Mesenchymal stem cell (in vitro differentiated cells and primary cell): ENCODE data around the gene INPP5A.

Experiments used
- DNase-seq: peaks from one replicate; pipeline ENCODE4 v3.0.0-alpha.2; 2013
- H2AFZ ChIP-seq: one replicate; pipeline ENCODE4 v1.6.1; 2013; ENCODE audit warnings: low read depth, mild to moderate bottlenecking, control low read depth, inconsistent platforms, low read length, moderate library complexity
- H2AK5ac ChIP-seq: 2 replicates; pipeline ENCODE4 v1.6.1; 2013; ENCODE audit warnings: low read length, moderate library complexity, mild to moderate bottlenecking, inconsistent platforms; ENCODE audit not compliant: severe bottlenecking
- H2BK120ac ChIP-seq: one replicate; pipeline ENCODE4 v1.6.1; 2013; ENCODE audit warnings: low read depth, mild to moderate bottlenecking, inconsistent platforms, low read length, moderate library complexity
- H2BK12ac ChIP-seq, 2 experiments: one replicate each; pipeline ENCODE4 v1.6.1; 2013; ENCODE audit warnings: inconsistent platforms in 2 of 2, low read length in 2 of 2, mild to moderate bottlenecking in 2 of 2, moderate library complexity in 2 of 2, control low read depth in 1 of 2
- H2BK15ac ChIP-seq: one replicate; pipeline ENCODE4 v1.6.1; 2013; ENCODE audit warnings: mild to moderate bottlenecking, low read depth, inconsistent platforms; ENCODE audit not compliant: poor library complexity, severe bottlenecking
- H2BK5ac ChIP-seq: 2 replicates; pipeline ENCODE4 v1.6.1; 2013; ENCODE audit warnings: low read depth, mild to moderate bottlenecking, low read length, control low read depth, inconsistent platforms; ENCODE audit not compliant: poor library complexity, severe bottlenecking
- H3K14ac ChIP-seq, 2 experiments: one replicate each; pipeline ENCODE4 v1.6.1; 2013; ENCODE audit warnings: inconsistent platforms in 2 of 2, low read length in 2 of 2, control low read depth in 1 of 2, mild to moderate bottlenecking in 1 of 2, moderate library complexity in 1 of 2
- H3K18ac ChIP-seq, 2 experiments: one replicate each; pipeline ENCODE4 v1.6.1; 2013; ENCODE audit warnings: inconsistent platforms in 2 of 2, low read length in 2 of 2, control low read depth in 1 of 2, low read depth in 1 of 2, mild to moderate bottlenecking in 1 of 2
- H3K23ac ChIP-seq, 2 experiments: one replicate each; pipeline ENCODE4 v1.6.1; 2013; ENCODE audit warnings: inconsistent platforms in 2 of 2, low read length in 2 of 2, mild to moderate bottlenecking in 2 of 2, moderate library complexity in 2 of 2, control low read depth in 1 of 2
- H3K27ac ChIP-seq: 2 replicates; pipeline ENCODE4 v1.5.1; 2013; ENCODE audit warnings: mild to moderate bottlenecking, moderate library complexity, low read length, control low read depth, inconsistent platforms; ENCODE audit not compliant: poor library complexity, severe bottlenecking
- H3K27me3 ChIP-seq, 2 experiments: 2 replicates each; pipeline versions ENCODE4 v1.6.1 to v1.7.0; 2013; ENCODE audit warnings: low read length in 2 of 2, mild to moderate bottlenecking in 2 of 2, moderate library complexity in 2 of 2, control low read depth in 1 of 2, inconsistent platforms in 1 of 2; ENCODE audit not compliant: control insufficient read depth in 1 of 2, insufficient read depth in 1 of 2
- H3K36me3 ChIP-seq, 2 experiments: 2 replicates each; pipeline versions ENCODE4 v1.6.1 to v1.7.0; 2013; ENCODE audit warnings: low read length in 2 of 2, control low read depth in 1 of 2, inconsistent platforms in 1 of 2, low read depth in 1 of 2, mild to moderate bottlenecking in 1 of 2; ENCODE audit not compliant: insufficient read depth in 2 of 2, control insufficient read depth in 1 of 2
- H3K4ac ChIP-seq, 2 experiments: one replicate each; pipeline ENCODE4 v1.6.1; 2013; ENCODE audit warnings: inconsistent platforms in 2 of 2, low read length in 2 of 2, mild to moderate bottlenecking in 2 of 2, moderate library complexity in 2 of 2, control low read depth in 1 of 2, low read depth in 1 of 2
- H3K4me1 ChIP-seq: 2 replicates; pipeline ENCODE4 v1.6.1; 2013; ENCODE audit warnings: low read depth, low read length, control low read depth; ENCODE audit not compliant: control insufficient read depth, insufficient read depth
- H3K4me2 ChIP-seq: 2 replicates; pipeline ENCODE4 v1.6.1; 2013; ENCODE audit warnings: low read length, mild to moderate bottlenecking, inconsistent platforms; ENCODE audit not compliant: poor library complexity, severe bottlenecking
- H3K4me3 ChIP-seq, 2 experiments: 2 replicates each; pipeline versions ENCODE4 v1.5.1 to v1.7.0; 2013; ENCODE audit warnings: low read length in 2 of 2, mild to moderate bottlenecking in 2 of 2, control low read depth in 1 of 2, low read depth in 1 of 2; ENCODE audit not compliant: insufficient read depth in 1 of 2
- H3K79me1 ChIP-seq: replicated peaks from 2 replicates; pipeline ENCODE4 v1.6.1; 2013; ENCODE audit warnings: mild to moderate bottlenecking, control low read depth, low read length, inconsistent platforms; ENCODE audit not compliant: poor library complexity, severe bottlenecking
- H3K9ac ChIP-seq: 2 replicates; pipeline ENCODE4 v1.7.0; 2013; ENCODE audit warnings: mild to moderate bottlenecking, low read length, moderate library complexity
- H3K9me3 ChIP-seq: 2 replicates; pipeline ENCODE4 v1.7.0; 2013; ENCODE audit warnings: mild to moderate bottlenecking, low read length; ENCODE audit not compliant: control insufficient read depth
- H4K8ac ChIP-seq: one replicate; pipeline ENCODE4 v1.6.1; 2013; ENCODE audit warnings: inconsistent platforms, mild to moderate bottlenecking, low read length, moderate library complexity
- H4K91ac ChIP-seq: one replicate; pipeline ENCODE4 v1.6.1; 2013; ENCODE audit warnings: mild to moderate bottlenecking, low read length, inconsistent platforms
- WGBS: methylation state at CpG from one replicate; pipeline ENCODE4 v1.1.7; 2013; ENCODE audit warnings: mixed read lengths; 5-methylcytosine and 5-hydroxymethylcytosine counted together

The INPP5A gene

DNA sequence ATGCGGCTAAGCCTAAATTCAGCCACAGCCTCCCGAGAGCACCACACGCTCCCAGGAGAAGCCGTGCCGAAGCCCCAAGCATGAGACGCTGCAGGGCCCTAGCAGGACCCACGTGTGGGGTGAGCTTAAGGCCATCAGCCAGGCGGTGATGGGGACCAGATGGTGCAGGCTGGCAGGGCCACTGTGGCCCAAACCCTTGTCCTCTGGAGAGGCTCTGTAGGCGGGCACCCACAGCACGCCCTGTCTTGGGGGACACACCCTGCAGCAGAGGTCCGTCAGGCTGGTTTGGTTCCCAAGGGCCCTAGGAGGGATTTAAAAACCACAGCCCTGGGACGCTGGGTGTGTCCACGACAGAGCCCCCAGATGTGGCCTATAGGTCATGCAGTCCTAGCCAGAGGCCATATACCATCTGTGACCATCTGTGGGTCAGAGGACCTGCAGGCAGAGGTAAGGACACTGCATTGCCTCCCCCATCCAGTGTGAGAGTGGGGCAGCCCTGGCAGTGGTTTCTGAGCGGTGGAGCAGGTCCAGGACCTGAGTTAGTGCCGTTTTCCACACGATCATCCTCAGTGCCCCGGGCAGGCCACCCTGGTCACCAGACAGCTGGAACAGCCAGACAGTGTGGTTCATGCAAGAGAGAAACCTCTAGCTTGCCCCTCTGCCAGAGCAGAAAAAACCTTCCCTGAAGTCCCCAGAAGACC is 39.6 kb upstream of the INPP5A start:
- no peak overlapping the region for H3K4me2 ChIP-seq
- WGBS, result 88% methylated on average over 17 of the region's 17 CpGs
- no peak overlapping the region for H2BK120ac ChIP-seq
- H3K14ac ChIP-seq, result peak overlapping the region in 1 of 2 experiments; percentile 23
- H2BK15ac ChIP-seq, result no peak overlapping the region
- H3K27me3 ChIP-seq, result peaks cover 73 to 92% of the 10 kb centered on the region in 2 experiments
- no peak for DNase-seq
- H3K9ac ChIP-seq, result no peak overlapping the region
- H3K4me1 ChIP-seq, result peaks cover 7% of the 10 kb centered on the region
- no peak overlapping the region for H4K8ac ChIP-seq
- no peak overlapping the region for H2BK5ac ChIP-seq
- no peak overlapping the region for H3K4me3 ChIP-seq
- H3K79me1 ChIP-seq, result no peaks in the 10 kb centered on the region
- H2AK5ac ChIP-seq, result no peak overlapping the region
- no peaks in the 10 kb centered on the region for H3K9me3 ChIP-seq
- H3K4ac ChIP-seq, result no peak overlapping the region
- H2AFZ ChIP-seq, result no peak overlapping the region
- no peak overlapping the region for H3K18ac ChIP-seq
- H4K91ac ChIP-seq, result no peak overlapping the region
- no peaks in the 10 kb centered on the region for H3K36me3 ChIP-seq
- no peak overlapping the region for H2BK12ac ChIP-seq
- no peak overlapping the region for H3K23ac ChIP-seq
- no peak overlapping the region for H3K27ac ChIP-seq

DNA sequence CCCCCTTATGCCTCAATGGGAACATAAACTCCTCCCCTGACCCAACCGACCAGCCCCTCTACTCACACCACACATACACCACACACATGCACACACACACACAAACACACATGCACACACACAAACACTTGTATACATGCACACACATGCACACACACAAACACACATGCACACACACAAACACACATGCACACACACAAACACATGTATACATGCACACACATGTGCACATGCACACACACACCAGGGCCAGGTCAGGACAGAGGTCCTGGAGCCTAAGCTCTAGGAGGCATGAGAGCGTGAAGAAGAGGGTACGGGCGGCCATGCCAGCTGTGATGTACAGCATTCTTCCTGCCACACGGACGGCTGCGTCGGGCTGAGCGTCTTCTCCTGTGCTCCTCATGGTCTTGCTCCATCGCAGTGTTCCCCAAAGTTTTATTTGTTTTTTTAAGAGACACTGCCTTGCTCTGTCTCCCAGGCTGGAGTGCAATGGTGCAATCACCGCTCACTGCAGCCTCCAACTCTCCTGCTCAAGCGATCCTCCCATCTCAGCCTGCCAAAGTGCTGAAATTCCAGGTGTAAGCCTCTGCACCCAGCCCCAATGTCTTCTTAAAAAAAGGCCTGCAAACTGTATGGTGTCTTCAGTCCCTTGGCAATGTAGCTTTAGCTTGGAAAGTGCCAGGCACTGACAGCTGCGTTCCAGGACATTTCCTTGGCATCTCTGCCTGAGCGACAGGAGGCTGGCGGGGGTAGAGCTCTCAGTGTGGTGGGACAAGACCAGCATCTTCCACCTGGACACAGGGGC is 38.8 kb upstream of the INPP5A start:
- Histone ChIP-seq H3K4ac (no peak overlapping the region), H3K9ac (no peak overlapping the region), H3K79me1 (no peaks in the 10 kb centered on the region), H3K27me3 (peaks cover 73 to 92% of the 10 kb centered on the region in 2 experiments), H3K9me3 (no peaks in the 10 kb centered on the region), H3K18ac (no peak overlapping the region), H2AFZ (no peak overlapping the region), H3K4me1 (peaks cover 7% of the 10 kb centered on the region), H3K14ac (no peak overlapping the region), H2BK120ac (no peak overlapping the region), H2BK12ac (no peak overlapping the region), H4K8ac (no peak overlapping the region), H4K91ac (no peak overlapping the region), H2BK15ac (no peak overlapping the region), H3K23ac (no peak overlapping the region), H3K36me3 (no peaks in the 10 kb centered on the region), H2AK5ac (no peak overlapping the region), H3K4me3 (no peak overlapping the region), H3K27ac (no peak overlapping the region), H2BK5ac (no peak overlapping the region), H3K4me2 (no peak overlapping the region)
- 87% methylated on average over 15 of the region's 15 CpGs for WGBS
- no peak for DNase-seq

DNA sequence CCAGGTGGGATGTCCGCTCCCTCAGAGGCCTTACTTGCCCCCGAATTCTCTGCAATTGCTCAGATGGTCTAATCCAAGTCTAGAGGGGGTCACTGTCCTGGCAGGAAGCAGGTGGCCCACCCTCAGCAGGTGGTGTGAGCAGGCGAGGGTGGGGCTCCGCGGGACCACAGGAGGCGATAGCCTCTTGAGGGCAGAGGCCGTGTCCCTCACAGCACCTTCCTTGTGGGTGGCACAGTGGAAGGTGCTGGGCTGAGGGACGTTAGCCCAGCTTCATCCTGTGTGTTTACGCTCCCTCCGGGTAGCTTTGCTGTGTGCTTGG is 38.3 kb upstream of the INPP5A start:
- WGBS, result 82% methylated on average over 10 of the region's 10 CpGs
- Histone ChIP-seq H3K23ac (no peak overlapping the region), H4K91ac (no peak overlapping the region), H2BK12ac (no peak overlapping the region), H3K9me3 (no peaks in the 10 kb centered on the region), H2BK5ac (no peak overlapping the region), H3K79me1 (no peaks in the 10 kb centered on the region), H3K27me3 (peaks cover 75 to 92% of the 10 kb centered on the region in 2 experiments), H3K4ac (no peak overlapping the region), H3K14ac (no peak overlapping the region), H3K4me1 (peaks cover 3% of the 10 kb centered on the region), H2BK120ac (no peak overlapping the region), H2AK5ac (no peak overlapping the region), H3K27ac (no peak overlapping the region), H3K18ac (no peak overlapping the region), H4K8ac (no peak overlapping the region), H3K4me3 (no peak overlapping the region), H3K36me3 (no peaks in the 10 kb centered on the region), H3K9ac (no peak overlapping the region), H2AFZ (no peak overlapping the region), H3K4me2 (no peak overlapping the region), H2BK15ac (no peak overlapping the region)
- no peak for DNase-seq

DNA sequence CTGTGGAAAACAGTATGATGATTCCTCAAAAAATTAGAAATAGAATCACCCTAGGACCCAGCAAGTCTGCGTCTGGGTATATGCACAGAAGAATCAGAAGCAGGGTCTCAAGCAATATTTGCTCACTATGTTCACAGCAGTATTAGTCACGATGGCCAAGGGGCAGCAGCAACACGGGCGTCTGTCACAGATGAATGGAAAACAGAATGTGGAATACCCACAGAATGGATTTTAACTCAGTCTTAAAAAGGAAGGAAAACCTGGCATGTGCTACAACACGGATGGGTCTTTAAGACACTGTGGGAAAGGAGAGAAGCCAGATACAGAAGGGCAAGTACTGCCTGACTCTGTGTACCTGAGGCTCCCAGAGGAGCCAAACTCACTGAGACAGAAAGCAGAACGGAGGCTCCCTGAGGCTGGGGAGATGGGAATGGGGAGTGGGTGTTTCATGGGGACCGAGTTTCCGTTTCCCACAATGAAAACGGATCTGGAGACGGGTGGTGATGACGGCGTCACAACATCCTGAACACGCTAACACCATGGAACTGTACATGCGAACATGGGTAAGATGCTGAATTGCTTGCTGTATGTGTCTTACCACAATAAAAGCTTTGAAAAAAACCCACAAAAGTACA is 36.7 kb upstream of the INPP5A start:
- Histone ChIP-seq H2AK5ac (no peak overlapping the region), H3K4me2 (no peak overlapping the region), H3K27me3 (peaks cover 74 to 82% of the 10 kb centered on the region in 2 experiments), H3K4me3 (no peak overlapping the region), H3K36me3 (no peaks in the 10 kb centered on the region), H3K9ac (no peak overlapping the region), H2BK5ac (no peak overlapping the region), H3K79me1 (no peaks in the 10 kb centered on the region), H2BK120ac (no peak overlapping the region), H3K18ac (no peak overlapping the region), H2AFZ (no peak overlapping the region), H3K9me3 (no peaks in the 10 kb centered on the region), H3K23ac (no peak overlapping the region), H3K27ac (no peak overlapping the region), H3K4me1 (peaks cover 4% of the 10 kb centered on the region), H4K8ac (no peak overlapping the region), H4K91ac (no peak overlapping the region), H3K14ac (no peak overlapping the region), H2BK12ac (no peak overlapping the region), H2BK15ac (no peak overlapping the region), H3K4ac (no peak overlapping the region)
- no peak for DNase-seq
- 81% methylated on average over 13 of the region's 14 CpGs for WGBS
